MM.1S (cell line): ENCODE data around the gene MSRB3.

Experiments used
- DNase-seq: peaks from one replicate; pipeline ENCODE4 v3.0.0-alpha.2; 2015
- H2AFZ ChIP-seq: fragments of 300-600 bp; sonication (generic); 2 replicates; pipeline ENCODE4 v1.6.0; 2016; ENCODE audit warnings: antibody characterized with exemption, low read length
- H3F3A ChIP-seq: fragments of 300-600 bp; sonication (generic); 2 replicates; pipeline ENCODE4 v1.6.1; 2016; ENCODE audit warnings: mild to moderate bottlenecking, antibody characterized with exemption, low read length, moderate library complexity, mixed read lengths; ENCODE audit not compliant: insufficient read depth
- H3K27ac ChIP-seq: fragments of 300-600 bp; sonication (generic); 2 replicates; pipeline ENCODE4 v1.5.1; 2016; ENCODE audit warnings: mild to moderate bottlenecking, low read length
- H3K27me3 ChIP-seq: fragments of 300-600 bp; sonication (generic); replicated peaks from 2 replicates; pipeline ENCODE4 v1.6.0; 2016; ENCODE audit warnings: low read length; ENCODE audit not compliant: insufficient read depth
- H3K36me3 ChIP-seq: fragments of 300-600 bp; sonication (generic); replicated peaks from 2 replicates; pipeline ENCODE4 v1.6.1; 2016; ENCODE audit warnings: mild to moderate bottlenecking, low read length, mixed read lengths; ENCODE audit not compliant: insufficient read depth
- H3K4me1 ChIP-seq: fragments of 300-600 bp; sonication (generic); 2 replicates; pipeline ENCODE4 v1.6.1; 2016; ENCODE audit warnings: low read length, mixed read lengths
- H3K4me2 ChIP-seq: fragments of 300-600 bp; sonication (generic); 2 replicates; pipeline ENCODE4 v1.6.0; 2016; ENCODE audit warnings: low read depth, low read length
- H3K4me3 ChIP-seq: fragments of 300-600 bp; sonication (generic); 2 replicates; pipeline ENCODE4 v1.5.1; 2016; ENCODE audit warnings: low read length, mixed read lengths
- H3K79me2 ChIP-seq: fragments of 300-600 bp; sonication (generic); 2 replicates; pipeline ENCODE4 v1.6.1; 2016; ENCODE audit warnings: mixed run types, low read length, mixed read lengths
- H3K9ac ChIP-seq: fragments of 300-600 bp; sonication (generic); 2 replicates; pipeline ENCODE4 v1.6.1; 2016; ENCODE audit warnings: low read length, mixed read lengths
- H3K9me2 ChIP-seq: fragments of 300-600 bp; sonication (generic); replicated peaks from 2 replicates; pipeline ENCODE4 v1.6.1; 2016; ENCODE audit warnings: mild to moderate bottlenecking, low read length, mixed read lengths; ENCODE audit not compliant: insufficient read depth
- H3K9me3 ChIP-seq: fragments of 300-600 bp; sonication (generic); replicated peaks from 2 replicates; pipeline ENCODE4 v1.6.1; 2016; ENCODE audit warnings: mild to moderate bottlenecking, low read length, mixed read lengths; ENCODE audit not compliant: insufficient read depth
- H4K20me1 ChIP-seq: fragments of 300-600 bp; sonication (generic); 2 replicates; pipeline ENCODE4 v1.6.1; 2016; ENCODE audit warnings: mild to moderate bottlenecking, low read length, moderate library complexity, mixed read lengths; ENCODE audit not compliant: insufficient read depth
- CTCF ChIP-seq: fragments of 300-600 bp; sonication (generic); IDR thresholded peaks from 2 replicates; pipeline ENCODE4 v1.5.1; 2016; ENCODE audit warnings: antibody characterized with exemption, low read length, mixed read lengths
- EZH2 ChIP-seq: fragments of 300-600 bp; sonication (generic); optimal IDR thresholded peaks from 2 replicates; pipeline ENCODE3; 2017; ENCODE audit warnings: low read depth, mild to moderate bottlenecking, antibody characterized with exemption, low read length, mixed read lengths
- EZH2phosphoT487 ChIP-seq: fragments of 300-600 bp; sonication (generic); IDR thresholded peaks from 2 replicates; pipeline ENCODE4 v1.6.1; 2018; ENCODE audit warnings: antibody characterized with exemption, low read length

The MSRB3 gene

GRCh38 chr12:65263777-65264176, 14.7 kb upstream of the MSRB3 start:
- no peak overlapping the region for H3K27ac ChIP-seq
- H3K36me3 ChIP-seq = no peaks in the 10 kb centered on the region

GRCh38 chr12:65266408-65266807, 12.1 kb upstream of the MSRB3 start:
- Histone ChIP-seq H3K9me3 (no peaks in the 10 kb centered on the region), H3F3A (no peaks in the 10 kb centered on the region), H3K4me1 (no peaks in the 10 kb centered on the region), H3K27ac (no peak overlapping the region), H3K4me3 (no peak overlapping the region), H3K4me2 (no peak overlapping the region), H3K9ac (no peak overlapping the region), H3K9me2 (no peaks in the 10 kb centered on the region), H2AFZ (no peak overlapping the region), H3K36me3 (no peaks in the 10 kb centered on the region), H3K27me3 (no peaks in the 10 kb centered on the region), H4K20me1 (no peaks in the 10 kb centered on the region), H3K79me2 (no peaks in the 10 kb centered on the region)
- TF ChIP-seq EZH2phosphoT487 (no peak), EZH2 (no peak), CTCF (no peak)
- DNase-seq = no peak

More at GRCh38 chr12:65263777-65264176, 14.7 kb upstream of the MSRB3 start:
- Histone ChIP-seq H3K9me2 (no peaks in the 10 kb centered on the region), H2AFZ (no peak overlapping the region), H3F3A (no peaks in the 10 kb centered on the region), H3K27me3 (no peaks in the 10 kb centered on the region), H3K4me3 (no peak overlapping the region), H3K9me3 (no peaks in the 10 kb centered on the region), H4K20me1 (no peaks in the 10 kb centered on the region), H3K4me1 (no peaks in the 10 kb centered on the region), H3K4me2 (no peak overlapping the region), H3K9ac (no peak overlapping the region), H3K79me2 (no peaks in the 10 kb centered on the region)
- no peak for TF ChIP-seq EZH2phosphoT487
- TF ChIP-seq CTCF = no peak
- TF ChIP-seq EZH2 = no peak
- DNase-seq = no peak

- no peaks in the 10 kb centered on the region for H3K9me3 ChIP-seq
- H4K20me1 ChIP-seq = no peaks in the 10 kb centered on the region
- no peaks in the 10 kb centered on the region for H3K79me2 ChIP-seq
- no peaks in the 10 kb centered on the region for H3K36me3 ChIP-seq
- H3K4me3 ChIP-seq = no peak overlapping the region
- H3K4me1 ChIP-seq = no peaks in the 10 kb centered on the region
- no peaks in the 10 kb centered on the region for H3K9me2 ChIP-seq
- no peak overlapping the region for H2AFZ ChIP-seq
- DNase-seq = no peak
- no peak overlapping the region for H3K4me2 ChIP-seq
- H3F3A ChIP-seq = no peaks in the 10 kb centered on the region
- H3K27ac ChIP-seq = no peak overlapping the region
- TF ChIP-seq CTCF (no peak), EZH2 (no peak)
- H3K9ac ChIP-seq = no peak overlapping the region
- no peaks in the 10 kb centered on the region for H3K27me3 ChIP-seq
Observed at GRCh38 chr12:65269603-65270002, 8.9 kb upstream of the MSRB3 start.
